A549 (cell line): Measurements from ENCODE around the gene RNF213.

Source experiments
- CHD2 ChIP-seq: fragments of 150-350 bp; IDR thresholded peaks from 2 replicates; pipeline ENCODE4 v1.6.1; 2014; ENCODE audit warnings: low read length; ENCODE audit not compliant: partially characterized antibody
- CTCF ChIP-seq: fragments of >200 bp; sonication (Bioruptor Twin); formaldehyde crosslinking; IDR thresholded peaks from 3 replicates; pipeline ENCODE4 v1.5.1; 2016
- RFX5 ChIP-seq: fragments of 450-650 bp; IDR thresholded peaks from 2 replicates; pipeline ENCODE4 v1.7.1; 2014; ENCODE audit warnings: antibody characterized with exemption, mild to moderate bottlenecking, moderate library complexity
- TP53 ChIP-seq: fragments of 250-450 bp; sonication (Bioruptor Pico); IDR thresholded peaks from 2 replicates; pipeline ENCODE4 v1.5.0; 2021; ENCODE audit warnings: mild to moderate bottlenecking, moderate library complexity

- TF ChIP-seq CTCF (no peak), TP53 (no peak), RFX5 (no peak), CHD2 (no peak)
Observed at GRCh38 chr17:80319999-80320344, 59.3 kb downstream of the RNF213 start.
